ENCODE data around the gene ANAPC10.
A peak's percentile ranks its signal among the peaks of the same experiment; 100 is the strongest.
"Not testable (repeated sequence)": the region's sequence is repeated elsewhere in the genome, so short reads cannot be mapped to it uniquely, and the experiment has no call there.

Gene ANAPC10

DNA sequence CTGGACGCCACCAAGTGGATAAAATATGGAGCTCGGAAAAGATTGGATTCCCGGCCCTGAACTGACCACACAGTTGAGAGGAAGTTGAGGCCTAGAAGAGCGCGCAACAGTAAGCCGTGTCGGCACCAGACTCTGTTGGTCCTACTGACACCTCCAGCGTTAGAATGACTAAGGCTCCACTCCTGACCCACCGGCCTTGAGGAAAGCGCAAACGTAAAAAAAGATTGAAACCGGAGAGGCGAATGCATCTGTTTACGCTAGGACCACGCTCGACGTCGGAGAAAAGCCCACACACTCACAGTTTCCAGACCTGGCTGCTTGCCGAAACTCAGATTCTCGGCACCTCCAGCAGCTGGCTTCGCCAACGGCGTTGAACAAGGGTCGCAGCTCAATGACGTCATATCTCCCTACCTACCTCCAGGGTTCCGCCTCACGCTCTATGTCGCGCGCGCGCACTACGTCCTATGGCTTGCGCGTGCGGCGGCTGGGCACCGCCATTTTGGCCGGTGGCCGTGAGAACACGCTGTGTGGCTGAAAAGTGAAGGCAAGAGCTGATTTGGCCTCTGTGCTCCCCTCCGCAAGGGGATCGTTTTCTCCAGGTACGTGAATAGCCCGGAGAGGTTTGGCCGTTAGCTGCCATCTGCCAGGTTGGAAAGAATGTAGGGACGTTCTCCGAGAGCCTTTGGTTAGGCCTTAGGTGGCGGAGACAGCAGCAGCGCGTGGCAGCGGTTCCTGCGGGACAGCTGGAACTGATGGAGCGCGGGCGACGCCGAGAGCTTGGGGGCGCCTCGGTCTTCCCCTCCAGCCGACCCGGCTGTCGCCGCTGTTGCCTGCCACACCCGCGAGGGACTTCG, at the start of gene ANAPC10, which contains the start of gene ABCE1:
Gene ANAPC10, minus strand, starts transcription at position 376 of the 854 bp plus-strand sequence. CDS start 2,097 bp downstream, outside the sequence.
Gene ABCE1, plus strand, starts transcription at position 491 of the 854 bp plus-strand sequence. CDS start 6,102 bp downstream, outside the sequence.
- peak; percentile 95 for DNase-seq

DNA sequence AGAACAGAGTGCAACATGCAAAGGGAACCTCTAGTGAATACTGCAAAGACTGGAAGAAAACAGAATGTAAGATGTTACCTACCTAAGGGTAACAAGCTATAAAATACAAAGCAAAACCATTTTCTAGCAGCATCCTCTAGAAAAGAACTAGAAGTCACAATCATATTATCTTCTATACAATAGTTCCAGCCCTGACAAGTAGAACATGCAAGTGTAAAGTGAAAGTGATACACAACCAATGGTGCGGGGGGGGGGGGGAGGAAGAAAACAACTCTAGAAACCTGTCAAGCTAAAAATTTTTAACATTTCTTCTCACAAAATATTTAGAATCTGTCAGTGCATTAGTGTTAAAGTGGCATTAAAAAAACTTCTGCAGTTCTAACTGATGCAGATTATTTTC, 38.2 kb upstream of the ANAPC10 start:
- not testable (repeated sequence) for DNase-seq

GRCh38 chr4:145132511-145133098, 34.6 kb upstream of the ANAPC10 start:
- no peak for DNase-seq

GRCh38 chr4:145131848-145132247, 33.9 kb upstream of the ANAPC10 start:
- DNase-seq = no peak

- no peak for DNase-seq
Observed at GRCh38 chr4:145130788-145131399, 32.9 kb upstream of the ANAPC10 start.

DNA sequence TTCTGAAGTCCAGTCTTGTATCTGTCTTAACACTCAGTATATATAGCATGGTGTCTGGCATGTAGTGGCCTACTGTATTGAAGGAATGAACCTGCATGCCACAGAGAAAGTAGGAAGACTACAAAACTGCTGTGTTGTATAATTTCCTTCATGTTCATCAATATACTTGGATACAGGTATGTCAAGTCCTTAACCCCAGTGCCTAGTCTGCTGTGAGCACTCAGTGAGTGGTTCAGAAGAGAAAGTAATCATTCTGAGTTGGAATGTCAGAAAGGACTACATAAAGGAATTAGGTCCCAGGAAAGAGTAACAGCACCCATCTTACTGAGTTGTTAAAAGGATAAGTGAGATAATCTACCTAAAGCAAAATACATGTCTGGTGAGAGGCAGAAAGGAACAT, 32.1 kb upstream of the ANAPC10 start:
- DNase-seq = no peak

GRCh38 chr4:145125396-145125795, 27.4 kb upstream of the ANAPC10 start:
- no peak for DNase-seq

- DNase-seq = no peak
Observed at GRCh38 chr4:145108128-145108527, 10.1 kb upstream of the ANAPC10 start.

DNA sequence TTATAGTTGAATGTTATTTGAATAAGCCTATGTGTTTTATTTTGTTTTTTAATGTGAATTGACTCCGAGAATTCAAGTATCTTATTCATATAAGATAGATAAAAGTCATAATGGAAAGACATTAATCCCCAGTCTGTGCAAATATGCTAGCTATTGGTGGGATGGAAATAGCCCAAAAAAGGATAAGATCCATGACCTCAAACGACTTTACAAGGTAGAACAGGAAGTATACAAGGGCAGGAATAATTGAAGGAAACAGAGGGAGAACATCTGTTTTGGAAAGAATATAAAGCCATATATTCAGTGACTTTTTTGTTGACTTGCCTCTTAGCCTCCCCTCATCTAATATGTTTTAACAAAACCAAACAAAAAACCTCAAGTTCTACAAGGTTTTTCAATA, 9.1 kb upstream of the ANAPC10 start:
- DNase-seq = no peak

GRCh38 chr4:145103496-145103895, 5.5 kb upstream of the ANAPC10 start:
- DNase-seq = no peak

DNA sequence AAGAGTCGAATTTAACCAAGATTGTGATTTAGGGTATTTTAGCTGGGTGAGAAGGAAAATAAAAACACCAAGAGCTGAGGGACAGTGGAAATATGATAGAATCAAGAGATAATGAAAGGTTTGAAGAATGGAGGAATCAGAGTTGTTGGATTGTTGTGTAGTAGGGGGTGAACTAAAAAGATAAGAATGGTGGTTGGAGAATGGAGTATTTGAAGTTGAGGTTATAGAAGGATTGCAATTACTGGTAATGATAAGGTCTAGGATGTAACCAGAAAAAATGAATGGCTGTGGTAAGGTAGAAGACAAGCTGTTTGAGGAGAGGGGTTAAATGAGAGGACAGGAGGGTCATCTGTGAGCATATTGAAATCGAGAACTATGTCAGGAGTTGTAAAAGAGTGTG, 4.6 kb upstream of the ANAPC10 start:
- no peak for DNase-seq

GRCh38 chr4:145101091-145101490, 3.1 kb upstream of the ANAPC10 start:
- no peak for DNase-seq

DNA sequence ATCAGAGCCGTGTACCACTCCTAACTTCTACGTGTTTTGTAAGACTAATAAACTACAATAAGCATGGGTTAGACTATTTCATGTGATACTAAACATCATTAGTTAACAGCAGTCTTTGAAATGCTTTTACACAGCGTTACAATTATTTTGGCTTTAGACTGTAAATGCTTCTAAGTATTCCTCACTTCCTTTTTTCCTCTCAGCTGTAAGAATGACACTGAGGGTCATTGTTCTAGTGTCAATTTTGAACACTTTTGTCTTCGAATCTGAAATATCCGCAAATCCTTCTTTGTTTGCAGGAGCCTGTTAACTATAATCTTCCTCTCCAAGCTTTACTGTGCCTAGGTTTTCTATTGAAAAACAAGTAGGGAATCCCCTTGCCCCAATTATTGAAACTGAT, 1.7 kb upstream of the ANAPC10 start:
- no peak for DNase-seq

- no peak for DNase-seq
Observed at GRCh38 chr4:145098675-145099037, 660 bp upstream of the ANAPC10 start.

GRCh38 chr4:145097331-145097820, 620 bp downstream of the ANAPC10 start:
- DNase-seq = no peak

DNA sequence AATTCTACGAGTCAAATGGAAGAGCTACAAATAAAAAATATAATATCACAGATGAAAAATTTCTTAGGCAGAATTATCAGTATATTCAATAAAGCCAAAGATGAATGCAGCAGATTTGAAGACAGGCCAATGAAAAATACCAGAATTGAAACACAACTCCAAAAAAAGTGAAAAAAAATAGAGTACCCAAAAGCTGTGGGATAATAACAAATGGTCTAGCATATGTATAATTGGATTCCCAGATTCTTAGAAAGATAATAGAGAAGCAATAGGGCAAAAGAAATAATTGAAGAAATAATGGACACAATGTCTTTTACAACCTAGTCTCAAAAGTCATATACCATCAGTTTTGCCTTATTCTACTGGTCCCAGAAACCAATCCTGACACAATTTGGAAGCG, 4.4 kb downstream of the ANAPC10 start:
- no peak for DNase-seq

DNA sequence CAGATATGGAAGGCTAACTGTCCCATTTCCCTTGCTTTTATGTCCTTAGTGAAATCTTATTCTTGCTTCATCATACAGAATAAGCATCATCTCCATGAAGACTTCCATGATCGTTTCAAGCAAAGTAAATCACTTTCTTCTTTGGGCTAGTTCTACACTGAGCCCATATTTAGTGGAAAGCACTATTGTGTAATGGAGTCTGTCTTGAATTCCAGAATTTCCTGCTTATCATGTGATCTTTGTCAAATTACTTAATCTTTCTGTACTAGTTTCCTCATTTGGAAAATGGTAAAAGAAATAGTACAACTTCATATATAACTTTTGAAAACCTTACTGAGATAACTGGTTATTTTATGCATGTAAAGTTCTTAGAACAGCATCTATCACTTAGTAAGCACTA, 7.6 kb downstream of the ANAPC10 start:
- no peak for DNase-seq

DNA sequence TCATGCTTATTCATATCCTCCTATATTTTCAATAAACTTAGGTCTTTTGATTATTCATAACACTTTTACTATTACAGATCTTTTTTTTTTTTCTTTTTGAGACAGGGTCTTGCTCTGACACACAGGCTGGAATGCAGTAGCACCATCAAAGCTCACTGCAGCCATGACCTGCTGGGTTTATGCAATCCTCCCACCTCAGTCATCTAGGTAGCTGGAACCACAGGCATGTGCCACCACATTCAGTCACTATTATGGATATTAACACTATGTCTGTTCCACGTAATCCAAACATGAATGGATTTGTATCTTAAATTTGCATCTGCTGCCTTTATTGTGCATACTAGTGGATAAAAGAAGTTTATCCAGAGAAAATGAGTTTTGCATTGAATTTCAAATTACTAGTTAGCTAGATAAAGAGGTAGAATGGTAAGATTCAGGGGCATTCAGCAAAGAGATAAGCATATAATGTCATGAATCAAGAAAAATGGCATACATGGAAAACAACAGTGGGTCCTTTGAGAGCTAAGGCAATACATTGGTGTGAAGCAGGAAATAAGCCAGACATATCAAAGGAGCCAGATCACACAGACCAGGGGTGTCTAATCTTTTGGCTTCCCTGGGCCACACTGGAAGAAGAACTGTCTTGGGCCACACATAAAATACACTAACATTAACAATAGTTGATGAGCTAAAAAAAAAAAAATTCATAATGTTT, 13.9 kb downstream of the ANAPC10 start:
- no peak for DNase-seq

DNA sequence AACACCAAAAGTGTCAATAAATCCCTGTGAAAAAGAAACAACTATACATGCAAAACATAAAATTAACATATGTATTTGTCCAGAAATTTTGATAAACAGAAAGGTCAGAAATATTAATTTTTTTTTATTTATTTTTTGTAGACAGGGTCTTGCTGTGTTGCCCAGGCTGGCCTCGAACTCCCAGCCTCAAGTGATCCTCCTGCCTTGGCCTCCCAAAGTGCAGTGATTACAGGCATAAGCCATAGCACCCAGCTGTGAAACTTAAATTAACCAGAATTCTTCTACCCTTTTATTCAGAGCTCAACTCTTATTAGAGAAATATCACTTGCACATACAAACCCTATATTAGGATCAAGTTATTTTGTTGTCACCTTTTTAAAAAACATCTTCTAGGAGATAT, 16.2 kb downstream of the ANAPC10 start:
- DNase-seq = no peak

GRCh38 chr4:145076469-145076855, 21.5 kb downstream of the ANAPC10 start:
- DNase-seq = no peak

DNA sequence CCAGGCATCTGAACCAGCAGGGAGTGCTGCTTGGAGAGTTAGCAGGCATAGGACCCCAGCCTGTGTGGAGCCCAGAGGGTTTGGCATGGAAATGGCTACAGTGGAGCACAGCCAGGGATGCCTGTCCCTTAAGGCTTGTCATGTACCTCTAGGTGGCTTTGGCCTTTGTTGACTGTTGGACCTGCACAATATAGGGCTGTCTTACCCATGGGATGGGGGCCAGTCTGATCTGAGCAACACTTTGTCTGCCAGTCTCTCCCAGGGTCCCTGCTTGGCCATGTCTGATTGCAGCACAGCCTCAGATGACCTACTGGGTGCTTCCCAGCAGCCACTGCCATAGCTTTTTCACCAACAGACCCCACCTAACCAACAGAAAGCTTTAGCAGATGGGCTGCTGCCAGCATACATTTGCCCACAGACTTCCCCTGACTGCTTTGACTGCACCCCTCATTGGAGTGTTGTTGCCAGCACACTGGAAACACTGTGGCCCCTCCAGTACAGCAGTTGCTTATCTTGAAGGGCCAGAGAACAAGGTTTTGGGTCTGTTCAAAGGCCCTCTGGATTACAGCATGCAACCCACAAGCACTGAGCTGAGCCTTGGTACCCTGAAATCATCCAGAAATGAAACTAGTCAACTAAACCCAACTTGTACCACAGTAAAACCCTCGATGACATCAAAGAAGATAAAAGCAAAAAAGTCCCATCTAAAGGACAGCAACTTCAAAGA, 22.1 kb downstream of the ANAPC10 start:
- no peak for DNase-seq

DNA sequence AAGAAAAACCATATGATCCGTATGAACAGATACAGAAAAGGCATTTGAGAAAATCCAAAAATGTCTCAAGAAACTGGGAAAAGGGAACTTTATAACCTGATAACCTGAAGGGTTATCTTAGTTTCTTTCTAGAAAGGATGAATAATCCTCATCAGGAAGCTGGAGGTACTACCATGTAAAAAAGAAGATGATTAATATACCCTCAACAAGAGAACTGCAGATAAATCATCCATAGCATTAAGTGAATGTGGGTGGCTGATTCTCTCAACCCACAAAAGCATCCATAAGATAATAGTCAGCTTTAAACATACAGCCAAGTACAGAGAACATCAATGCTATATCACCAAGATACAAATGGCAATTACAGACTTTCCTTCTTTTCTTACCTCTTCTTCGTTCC, 26.4 kb downstream of the ANAPC10 start:
- DNase-seq = no peak

GRCh38 chr4:145069361-145069760, 28.6 kb downstream of the ANAPC10 start:
- no peak for DNase-seq

All from NCI-H1694 (cell line).